DND-41 (cell line): Measurements from ENCODE around the gene NUDC.
"Not testable (repeated sequence)": the region's sequence is repeated elsewhere in the genome, so short reads cannot be mapped to it uniquely, and the experiment has no call there.

Experiments used
- ATAC-seq: fragments of 200-7000 bp; cut with Tn5 transposase; 3 replicates; pipeline ENCODE4 v1.9.1; 2021; ENCODE audit warnings: low read depth; ENCODE audit not compliant: insufficient read depth
- DNase-seq: peaks from one replicate; pipeline ENCODE4 v3.0.0-alpha.2; 2020
- H2AFZ ChIP-seq: 2 replicates; pipeline ENCODE4 v1.6.0; 2012; ENCODE audit warnings: low read depth, low read length
- H3K27ac ChIP-seq: 2 replicates; pipeline ENCODE4 v1.5.1; 2012; ENCODE audit warnings: low read length, inconsistent platforms
- H3K27me3 ChIP-seq: fragments of 200-600 bp; sonication (generic); 2 replicates; pipeline ENCODE4 v1.6.0; 2012; ENCODE audit warnings: low read length, mild to moderate bottlenecking, inconsistent platforms; ENCODE audit not compliant: insufficient read depth, poor library complexity
- H3K36me3 ChIP-seq: 2 replicates; pipeline ENCODE4 v1.5.1; 2012; ENCODE audit warnings: low read length, inconsistent platforms; ENCODE audit not compliant: insufficient read depth
- H3K4me1 ChIP-seq: 2 replicates; pipeline ENCODE4 v1.5.1; 2012; ENCODE audit warnings: mild to moderate bottlenecking, low read length; ENCODE audit not compliant: insufficient read depth
- H3K4me2 ChIP-seq: 2 replicates; pipeline ENCODE4 v1.6.0; 2012; ENCODE audit warnings: mild to moderate bottlenecking, moderate library complexity, low read length, inconsistent platforms; ENCODE audit not compliant: insufficient read depth
- H3K4me3 ChIP-seq, 2 experiments: fragments of 200-600 bp in 1 of 2; shearing (Covaris generic) in 1 of 2; 2 replicates each; pipeline ENCODE4 v1.5.1; 2012 to 2016; ENCODE audit warnings: inconsistent platforms in 2 of 2, low read length in 2 of 2, mild to moderate bottlenecking in 2 of 2, low read depth in 1 of 2, moderate library complexity in 1 of 2
- H3K79me2 ChIP-seq: 2 replicates; pipeline ENCODE4 v1.6.0; 2012; ENCODE audit warnings: low read length, inconsistent platforms; ENCODE audit not compliant: insufficient read depth
- H3K9ac ChIP-seq: 2 replicates; pipeline ENCODE4 v1.6.0; 2012; ENCODE audit warnings: low read depth, mild to moderate bottlenecking, inconsistent platforms, low read length, moderate library complexity
- H3K9me3 ChIP-seq: 2 replicates; pipeline ENCODE4 v1.5.1; 2012; ENCODE audit warnings: low read length, moderate library complexity, mild to moderate bottlenecking, inconsistent platforms; ENCODE audit not compliant: insufficient read depth, severe bottlenecking
- H4K20me1 ChIP-seq: 2 replicates; pipeline ENCODE4 v1.6.0; 2012; ENCODE audit warnings: low read length; ENCODE audit not compliant: insufficient read depth
- CTCF ChIP-seq: IDR thresholded peaks from 2 replicates; pipeline ENCODE4 v1.5.1; 2012; ENCODE audit warnings: borderline replicate concordance, low read length, moderate library complexity, mild to moderate bottlenecking; ENCODE audit not compliant: poor library complexity, severe bottlenecking; ENCODE audit errors: extremely low read depth
- EZH2 ChIP-seq: IDR thresholded peaks from 3 replicates; pipeline ENCODE4 v1.6.1; 2012; ENCODE audit warnings: borderline replicate concordance, low read depth, mild to moderate bottlenecking, moderate library complexity, low read length, inconsistent platforms; ENCODE audit not compliant: severe bottlenecking

The NUDC gene

GRCh38 chr1:26921540-26922430 lies at the start of gene NUDC:
NUDC (plus strand) TSS chr1:26921743; CDS start chr1:26921849, 106 bp downstream.
- peak within 1 kb of the TSS; percentile 77 to 80; a peak in 3 of 4 replicates for H3K4me3 ChIP-seq
- peaks cover 31% of the 10 kb centered on the region for H3K4me1 ChIP-seq
- H2AFZ ChIP-seq, result peak within 1 kb of the TSS; percentile 78
- H3K27me3 ChIP-seq, result no peaks in the 10 kb centered on the region
- peaks cover 21% of the 10 kb centered on the region for H4K20me1 ChIP-seq
- DNase-seq (peak; percentile 97), ATAC-seq (peak; percentile 96)
- H3K79me2 ChIP-seq, result peaks cover 48% of the 10 kb centered on the region
- peak within 1 kb of the TSS; percentile 87 for H3K27ac ChIP-seq
- H3K36me3 ChIP-seq, result peaks cover 39% of the 10 kb centered on the region
- H3K4me2 ChIP-seq, result peak within 1 kb of the TSS; percentile 72
- peak within 1 kb of the TSS; percentile 82 for H3K9ac ChIP-seq
- TF ChIP-seq EZH2 (no peak), CTCF (no peak)
- no peaks in the 10 kb centered on the region for H3K9me3 ChIP-seq

GRCh38 chr1:26873097-26873496 lies 48.4 kb upstream of the NUDC start:
- not testable (repeated sequence) for H4K20me1 ChIP-seq, H3K9ac ChIP-seq, H3K4me1 ChIP-seq, DNase-seq, ATAC-seq, H3K27me3 ChIP-seq, H3K9me3 ChIP-seq, H2AFZ ChIP-seq, H3K4me3 ChIP-seq, H3K4me2 ChIP-seq, H3K27ac ChIP-seq, H3K79me2 ChIP-seq
- peaks cover 16% of the 10 kb centered on the region for H3K36me3 ChIP-seq

GRCh38 chr1:26874896-26875295 lies 46.6 kb upstream of the NUDC start:
- H3K9ac ChIP-seq, result no peak overlapping the region
- no peaks in the 10 kb centered on the region for H3K9me3 ChIP-seq
- H3K4me1 ChIP-seq, result no peaks in the 10 kb centered on the region
- no peaks in the 10 kb centered on the region for H3K27me3 ChIP-seq
- H4K20me1 ChIP-seq, result 0 out of 2 replicates have a peak, but pooled peaks cover 3% of the 10 kb centered on the region
- H3K4me2 ChIP-seq, result no peak overlapping the region
- no peak for DNase-seq
- H3K79me2 ChIP-seq, result no peaks in the 10 kb centered on the region
- H3K36me3 ChIP-seq, result peaks cover 24% of the 10 kb centered on the region
- TF ChIP-seq EZH2 (no peak), CTCF (no peak)
- no peak overlapping the region for H2AFZ ChIP-seq
- no peak overlapping the region for H3K27ac ChIP-seq
- no peak overlapping the region for H3K4me3 ChIP-seq
- no peak for ATAC-seq

GRCh38 chr1:26877326-26877725 lies 44.2 kb upstream of the NUDC start:
- Histone ChIP-seq H3K27ac (no peak overlapping the region), H3K4me3 (no peak overlapping the region), H3K27me3 (no peaks in the 10 kb centered on the region), H3K4me2 (no peak overlapping the region), H3K36me3 (peaks cover 45% of the 10 kb centered on the region), H3K79me2 (no peaks in the 10 kb centered on the region), H2AFZ (no peak overlapping the region), H3K9me3 (no peaks in the 10 kb centered on the region), H3K4me1 (no peaks in the 10 kb centered on the region), H3K9ac (no peak overlapping the region), H4K20me1 (peaks cover 7% of the 10 kb centered on the region; the same call in 1 of the 2 replicates)
- DNase-seq (no peak), ATAC-seq (no peak)
- TF ChIP-seq EZH2 (no peak), CTCF (no peak)
